ENCODE measurements around the gene HFM1. TPM values are rescaled to one million over a fixed set of nuclear protein-coding genes. Genes with fewer than 3 reads are reported as not detected.

Gene HFM1
- total and polyA plus RNA-seq, 10 of the 15 experiments (the other 5 are each of a cell fraction or from before 2014, with no cell fraction given) = not detected

GRCh38 chr1:91345395-91346005 is 59.1 kb downstream of the HFM1 start (continued):
- TF ChIP-seq USF1 (IDR thresholded peaks at IDR 0.05; ENCODE audit: borderline replicate concordance, extremely low read length, insufficient read depth, low read depth, low read length) = no peak
- TF ChIP-seq NKRF (conservative IDR thresholded peaks at IDR 0.05) = no peak

GRCh38 chr1:91338501-91338900 is 66.1 kb downstream of the HFM1 start:
- no peak for DNase-seq (ENCODE audit: low read depth, low spot score)
- no peaks in the 10 kb centered on the region for H3K27me3 ChIP-seq (replicated peaks in 1 of 2; ENCODE audit: control insufficient read depth in 2 of 2, insufficient read depth in 2 of 2, low read length in 1 of 2)
- SMC1A ChIA-PET (ENCODE audit: uncharacterized antibody, unreplicated experiment) = no interaction called here
- intact Hi-C loops (cut with micrococcal nuclease; ENCODE audit: unreplicated experiment) = no loop called here
- CTCF ChIA-PET = no interaction called here
- in situ Hi-C loops (cut with MboI) = no loop called here
- H2AFZ ChIP-seq (ENCODE audit: control insufficient read depth, low read depth, low read length) = no peak overlapping the region
- FAIRE-seq = no peak
- POLR2A ChIA-PET = no interaction called here
- no peaks in the 10 kb centered on the region for H3K79me2 ChIP-seq (ENCODE audit: control insufficient read depth, insufficient read depth, low read length)
- RAD21 ChIA-PET (ENCODE audit: unreplicated experiment) = no interaction called here
- H3K4me3 ChIP-seq = no peak overlapping the region
- no peak overlapping the region for H3K9ac ChIP-seq (ENCODE audit: control insufficient read depth, insufficient read depth, low read length)
- 38% methylated on average over 7 of the region's 7 CpGs for WGBS (ENCODE audit: insufficient coverage, insufficient replicate concordance, low lambda C conversion rate, missing lambda C conversion rate)
- no peak for ATAC-seq
- no peak overlapping the region for H3K27ac ChIP-seq (ENCODE audit: control insufficient read depth, insufficient read depth)
- no peaks in the 10 kb centered on the region for H4K20me1 ChIP-seq (ENCODE audit: control insufficient read depth, insufficient read depth)
- no peaks in the 10 kb centered on the region for H3K9me3 ChIP-seq (replicated peaks; ENCODE audit: control insufficient read depth, insufficient read depth, low read length)
- no peak overlapping the region for H3K4me2 ChIP-seq (ENCODE audit: control insufficient read depth, insufficient read depth)
- H3K4me1 ChIP-seq (ENCODE audit: control insufficient read depth, insufficient read depth, low read length) = no peaks in the 10 kb centered on the region
- no peaks in the 10 kb centered on the region for H3K36me3 ChIP-seq (ENCODE audit: control insufficient read depth in 2 of 2, insufficient read depth in 2 of 2, low read length in 1 of 2)
- no TSS peak for BruUV-seq (replicated peaks)
- no peak for TF ChIP-seq BACH1 (IDR thresholded peaks at IDR 0.05; ENCODE audit: borderline replicate concordance)
- TF ChIP-seq TCF3 (IDR thresholded peaks at IDR 0.05; ENCODE audit: borderline replicate concordance, insufficient read depth, low read depth, low read length) = no peak
- no peak for TF ChIP-seq CHD2 (IDR thresholded peaks at IDR 0.05; ENCODE audit: borderline replicate concordance, low read depth, low read length)
- TF ChIP-seq NR2C2 (IDR thresholded peaks at IDR 0.05; ENCODE audit: borderline replicate concordance, control insufficient read depth, insufficient read length, low read depth) = no peak
- no peak for TF ChIP-seq ZBTB33 (IDR thresholded peaks at IDR 0.05)
- no peak for TF ChIP-seq NFYA (IDR thresholded peaks at IDR 0.05; ENCODE audit: borderline replicate concordance, low read depth, low read length)
- TF ChIP-seq ZNF24 (IDR thresholded peaks at IDR 0.05) = no peak
- no peak for TF ChIP-seq HSF1 (IDR thresholded peaks at IDR 0.05; ENCODE audit: low read depth, low read length)
- no peak for TF ChIP-seq ZNF592 (IDR thresholded peaks at IDR 0.05)

Measured in GM12878 (cell line).